GM19467 (cell line): Measurements from ENCODE around the gene ATP8A1.

Source experiments
- ATAC-seq: cut with Tn5 transposase; IDR thresholded peaks from one replicate; pipeline ENCODE4 v1.9.1; 2021; ENCODE audit warnings: mild to moderate bottlenecking, moderate library complexity; ENCODE audit not compliant: unreplicated experiment

Gene ATP8A1

GRCh38 chr4:42574870-42575430, 82.0 kb downstream of the ATP8A1 start:
- ATAC-seq, result no peak

DNA sequence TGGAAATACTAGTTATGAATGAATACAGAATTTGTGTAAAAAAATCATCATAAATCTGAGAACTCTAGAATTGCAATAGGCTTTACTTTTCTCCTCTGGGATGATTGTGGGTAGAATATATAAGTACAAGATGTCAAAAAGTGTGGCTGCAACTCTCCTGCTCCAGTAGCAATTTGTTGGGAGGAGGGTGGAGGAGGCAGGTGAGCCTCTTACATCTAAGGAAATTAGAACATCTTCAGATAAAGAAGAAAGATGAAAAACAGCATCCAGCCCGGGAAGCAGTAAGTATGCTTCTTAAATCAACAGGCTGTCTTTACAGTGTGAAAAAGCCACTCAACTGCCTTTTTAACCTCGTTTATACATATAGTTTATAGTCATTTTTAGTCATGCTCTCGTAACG, 83.7 kb downstream of the ATP8A1 start:
- ATAC-seq, result no peak

DNA sequence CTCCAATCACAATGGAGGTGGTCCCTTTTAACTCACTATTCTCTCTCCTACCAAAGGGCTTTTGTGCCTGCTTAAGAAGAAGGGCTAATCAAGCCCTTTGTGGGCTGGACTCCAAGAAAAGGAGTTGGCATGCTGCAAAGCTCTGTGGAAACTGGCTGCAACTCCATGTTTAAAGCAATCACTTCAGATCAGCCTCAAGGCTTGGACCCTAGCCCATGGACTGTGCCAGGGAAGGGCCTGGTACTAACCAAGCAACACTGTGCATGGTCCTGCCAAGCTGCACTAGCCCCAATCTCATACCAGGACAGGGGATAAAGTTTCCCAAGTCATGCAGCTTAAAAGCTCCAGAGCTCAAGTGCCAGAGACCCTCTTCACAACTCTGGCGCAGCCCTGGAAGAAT, 86.7 kb downstream of the ATP8A1 start:
- no peak for ATAC-seq

DNA sequence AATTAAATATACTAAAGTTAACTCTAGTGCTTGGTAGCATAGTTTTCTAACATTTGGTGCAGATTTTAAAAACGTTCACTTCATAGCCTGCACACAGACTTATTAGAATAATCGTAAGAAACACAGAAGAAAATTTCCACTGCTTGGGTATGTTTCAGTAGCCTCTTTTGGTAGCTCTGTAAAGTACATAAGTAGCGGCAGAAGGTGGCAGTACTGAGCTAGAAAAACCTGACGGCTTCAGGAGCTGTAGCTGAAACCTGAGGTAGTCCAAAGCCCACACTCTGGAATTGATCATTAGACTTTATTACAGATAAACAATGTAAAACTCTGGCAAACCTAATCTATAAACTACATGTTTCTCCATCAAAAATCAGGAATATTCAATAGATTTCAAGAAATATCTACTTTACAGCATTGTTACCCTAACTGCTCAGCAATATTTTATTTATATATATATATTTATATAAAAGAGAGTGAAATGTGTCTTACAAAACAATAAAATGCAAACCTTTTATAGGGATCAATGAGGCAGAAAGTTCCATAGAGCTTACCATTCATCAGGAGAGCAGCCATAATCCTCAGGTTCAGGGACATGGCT, 88.2 kb downstream of the ATP8A1 start:
- peak; percentile 88 for ATAC-seq

- ATAC-seq, result no peak
Observed at GRCh38 chr4:42566835-42567234, 90.1 kb downstream of the ATP8A1 start.

DNA sequence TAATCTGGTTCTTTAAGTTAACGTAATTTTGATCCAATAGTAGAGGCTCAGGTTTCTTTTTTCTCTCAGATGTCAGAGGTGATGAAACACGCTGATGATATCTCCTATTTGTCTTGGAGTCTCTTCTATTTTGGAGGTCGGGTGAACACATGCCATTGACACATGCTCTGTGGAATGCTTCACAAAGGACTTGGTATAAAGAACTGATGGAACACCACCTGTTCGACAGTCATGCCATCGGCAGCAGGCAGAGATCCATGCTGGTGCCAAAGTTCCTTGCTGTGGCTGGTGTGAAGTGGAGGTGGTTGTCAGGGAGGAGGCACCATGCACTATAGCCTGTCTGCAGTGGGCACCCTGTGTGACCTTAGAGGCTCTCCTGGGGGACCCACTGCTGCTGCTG, 94.9 kb downstream of the ATP8A1 start:
- ATAC-seq, result no peak

GRCh38 chr4:42561031-42561430, 95.9 kb downstream of the ATP8A1 start:
- ATAC-seq, result no peak

DNA sequence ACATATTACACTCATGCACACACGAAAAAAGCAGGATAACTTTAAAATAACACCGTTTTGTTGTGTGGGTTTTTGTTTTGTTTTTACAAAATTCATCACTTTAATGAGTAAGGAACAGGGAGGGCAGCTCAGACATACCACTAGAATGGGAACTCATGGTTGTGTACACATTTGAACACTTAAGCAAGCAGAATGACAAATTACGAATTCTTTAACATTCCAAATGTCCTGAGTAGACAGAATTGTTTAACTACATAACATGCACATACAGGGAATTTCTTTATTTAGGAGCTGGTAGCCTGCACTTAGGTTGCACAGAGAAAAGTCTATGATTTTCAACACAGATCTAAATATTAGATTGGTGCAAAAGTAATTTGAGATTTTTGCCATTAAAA, 96.4 kb downstream of the ATP8A1 start:
- ATAC-seq, result no peak

DNA sequence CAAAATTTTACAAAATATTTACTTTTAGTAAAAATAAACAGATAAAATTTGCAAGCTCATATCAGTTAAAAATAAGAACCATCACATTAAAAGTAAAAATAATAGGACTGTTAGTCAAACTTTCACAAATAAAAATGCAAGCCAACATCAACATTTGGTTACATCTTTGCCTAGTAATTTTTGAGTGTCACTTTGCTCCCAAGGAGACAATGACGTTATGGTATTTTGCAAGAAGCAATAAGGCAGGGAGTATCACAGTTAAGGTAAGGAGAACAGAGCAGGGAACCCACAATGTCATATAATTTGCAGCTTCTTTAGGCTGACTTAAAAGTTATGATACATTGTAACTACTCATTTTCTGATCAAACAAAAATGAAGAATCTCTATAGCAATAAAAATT, 98.7 kb downstream of the ATP8A1 start:
- ATAC-seq, result no peak

DNA sequence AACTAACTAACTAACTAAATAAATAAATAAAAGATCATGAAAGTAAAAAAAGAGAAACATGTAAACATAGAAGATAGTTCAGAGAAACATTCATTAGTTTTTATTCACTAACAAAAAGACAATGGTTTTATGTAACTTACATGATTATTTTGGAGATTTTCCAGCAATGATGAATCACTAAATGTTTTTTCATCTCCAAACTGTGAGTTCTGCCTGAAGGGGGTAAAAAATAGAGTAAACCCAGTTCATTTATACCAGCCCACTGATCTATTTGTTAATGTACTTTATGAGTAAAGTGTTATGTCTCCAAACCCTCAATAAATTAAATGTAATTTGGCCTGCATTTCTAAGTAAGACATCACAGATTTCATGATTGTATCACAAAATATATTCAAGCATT, 101.1 kb downstream of the ATP8A1 start:
- no peak for ATAC-seq

GRCh38 chr4:42554072-42554471, 102.8 kb downstream of the ATP8A1 start:
- no peak for ATAC-seq

- no peak for ATAC-seq
Observed at GRCh38 chr4:42549896-42550295, 107.0 kb downstream of the ATP8A1 start.

GRCh38 chr4:42547805-42548204, 109.1 kb downstream of the ATP8A1 start:
- no peak for ATAC-seq

- ATAC-seq, result no peak
Observed at GRCh38 chr4:42543762-42544161, 113.1 kb downstream of the ATP8A1 start.

GRCh38 chr4:42543126-42543525, 113.8 kb downstream of the ATP8A1 start:
- ATAC-seq, result no peak

DNA sequence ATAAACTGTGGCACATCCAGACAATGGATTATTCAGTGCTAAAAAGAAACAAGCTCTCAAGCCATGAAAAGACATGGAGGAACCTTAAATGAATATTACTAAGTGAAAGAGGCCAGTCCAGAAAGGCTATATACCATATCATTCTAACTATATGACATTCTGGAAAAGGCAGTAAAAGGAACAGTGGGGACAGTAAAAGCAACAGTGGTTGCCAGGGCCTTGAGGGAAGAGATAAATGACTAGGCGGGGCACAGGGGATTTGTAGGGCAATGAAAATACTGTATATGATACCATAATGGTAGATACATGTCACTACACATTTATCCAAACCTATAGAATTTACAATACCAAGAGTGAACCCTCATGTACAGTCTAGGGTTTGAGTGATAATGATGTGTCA, 115.3 kb downstream of the ATP8A1 start:
- ATAC-seq, result no peak

- ATAC-seq, result no peak
Observed at GRCh38 chr4:42533042-42533441, 123.9 kb downstream of the ATP8A1 start.

DNA sequence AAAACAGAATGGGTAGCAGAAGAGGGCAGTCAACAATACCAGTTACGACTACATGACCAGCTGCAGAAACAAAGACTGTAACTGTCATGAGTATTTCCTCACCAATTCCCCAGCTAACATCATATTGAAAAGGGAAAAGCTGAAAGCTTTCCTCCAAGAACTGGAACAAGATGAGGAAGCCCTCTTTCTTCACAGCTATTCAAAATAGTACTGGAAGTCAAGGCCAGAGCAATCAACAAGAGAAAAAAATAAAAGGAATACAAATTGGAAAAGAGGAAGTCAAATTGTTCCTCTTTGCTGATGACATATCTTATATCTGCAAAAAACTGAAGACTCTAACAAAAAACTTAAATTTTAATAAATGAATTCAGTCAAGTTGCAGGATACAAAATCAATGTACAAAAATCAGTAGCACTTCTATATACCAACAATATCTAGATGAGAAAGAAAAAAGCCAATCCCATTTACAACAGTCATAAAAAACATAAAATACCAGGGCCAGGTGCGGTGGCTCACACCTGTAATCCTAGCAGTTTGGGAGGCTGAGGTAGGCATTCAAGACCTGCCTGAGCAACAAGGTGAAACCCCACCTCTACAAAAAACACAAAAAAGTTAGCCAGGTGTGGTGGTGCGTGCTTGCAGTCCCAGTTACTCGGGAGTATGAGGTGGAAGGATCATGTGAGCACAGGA, 125.4 kb downstream of the ATP8A1 start:
- no peak for ATAC-seq

DNA sequence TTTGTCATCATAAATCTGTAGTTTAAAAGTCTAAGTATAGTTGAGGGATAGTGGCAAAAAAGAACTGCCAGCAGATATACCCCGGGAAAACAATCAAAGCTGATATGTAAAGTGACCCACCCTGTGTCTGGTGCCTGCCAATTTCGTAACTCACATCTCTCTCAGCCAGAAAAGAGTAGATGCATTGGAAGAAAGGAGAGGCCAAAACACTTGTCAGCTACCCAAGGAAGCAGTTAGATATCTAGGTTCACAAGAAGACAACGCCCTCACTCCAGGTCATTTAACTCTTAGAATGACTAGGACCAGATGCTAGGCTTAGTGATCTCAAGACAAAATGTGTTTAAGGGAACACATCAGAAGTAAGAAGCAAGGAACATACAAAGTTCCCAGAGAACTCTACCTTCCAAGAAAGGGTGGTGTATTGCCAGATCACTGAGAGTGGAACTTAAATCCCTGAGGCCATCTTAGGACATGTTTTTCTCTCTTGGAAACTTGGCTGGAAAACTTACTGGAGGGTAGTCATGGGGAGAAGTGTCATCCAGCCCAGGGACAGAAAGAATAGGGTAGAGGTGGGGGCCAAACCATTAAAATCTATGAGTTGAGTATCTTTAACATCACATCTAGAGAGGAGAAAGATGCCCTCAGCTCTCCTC, 133.7 kb downstream of the ATP8A1 start:
- ATAC-seq, result no peak

GRCh38 chr4:42519803-42520417, 137.0 kb downstream of the ATP8A1 start:
- ATAC-seq, result no peak

GRCh38 chr4:42515156-42515884, 141.6 kb downstream of the ATP8A1 start:
- no peak for ATAC-seq
